ENCODE results near the gene KRTAP20-3. TPM values are rescaled to one million over a fixed set of nuclear protein-coding genes. Genes with fewer than 3 reads are reported as not detected.
A peak's percentile ranks its signal among the peaks of the same experiment; 100 is the strongest.

KRTAP20-3 gene
- total and polyA plus RNA-seq, 5 donors = not detected

- Histone ChIP-seq H3K27ac (ENCODE audit: low read length) (no peak overlapping the region), H3K4me3 (ENCODE audit: low read length) (no peak overlapping the region), H3K9me3 (ENCODE audit: control insufficient read depth, low read length) (no peaks in the 10 kb centered on the region), H3K4me1 (ENCODE audit: control insufficient read depth, insufficient read depth, low read length) (no peaks in the 10 kb centered on the region), H3K27me3 (ENCODE audit: control insufficient read depth, insufficient read depth) (no peaks in the 10 kb centered on the region)
- no peak for ATAC-seq
- peak in 1 of 3 donors; percentile 31 for DNase-seq
- WGBS = 71% methylated on average over 4 of the region's 4 CpGs
- intact Hi-C loops (cut with DNase I) = no loop called here
Measured at GRCh38 chr21:30625449-30626165, 17.1 kb upstream of the KRTAP20-3 start.

- Histone ChIP-seq H3K4me1 (ENCODE audit: control insufficient read depth, insufficient read depth, low read length) (no peaks in the 10 kb centered on the region), H3K27me3 (ENCODE audit: control insufficient read depth, insufficient read depth) (no peaks in the 10 kb centered on the region), H3K9me3 (ENCODE audit: control insufficient read depth, low read length) (no peaks in the 10 kb centered on the region), H3K27ac (ENCODE audit: low read length) (no peak overlapping the region), H3K4me3 (ENCODE audit: low read length) (no peak overlapping the region)
- ATAC-seq (no peak), DNase-seq (no peak)
- WGBS = 86% methylated on average over 4 of the region's 4 CpGs
- intact Hi-C loops (cut with DNase I) = no loop called here
Measured at GRCh38 chr21:30628109-30628508, 14.6 kb upstream of the KRTAP20-3 start.

- no peak for DNase-seq
- WGBS = 25% methylated on average over 1 of the region's 1 CpG
- intact Hi-C loops (cut with DNase I) = no loop called here
- Histone ChIP-seq H3K9me3 (ENCODE audit: control insufficient read depth, low read length) (no peaks in the 10 kb centered on the region), H3K4me3 (ENCODE audit: low read length) (no peak overlapping the region), H3K4me1 (ENCODE audit: control insufficient read depth, insufficient read depth, low read length) (no peaks in the 10 kb centered on the region), H3K27ac (ENCODE audit: low read length) (no peak overlapping the region), H3K27me3 (ENCODE audit: control insufficient read depth, insufficient read depth) (no peaks in the 10 kb centered on the region)
- peak in 1 of 2 donors; percentile 38 for ATAC-seq
Measured at GRCh38 chr21:30629200-30629599, 13.5 kb upstream of the KRTAP20-3 start.

- no peak within 1 kb of the TSS for H3K4me3 ChIP-seq (ENCODE audit: low read length)
- intact Hi-C loops (cut with DNase I) = no loop called here
- ATAC-seq = no peak
- H3K27ac ChIP-seq (ENCODE audit: low read length) = no peak within 1 kb of the TSS
- H3K4me1 ChIP-seq (ENCODE audit: control insufficient read depth, insufficient read depth, low read length) = no peaks in the 10 kb centered on the region
- no peak for DNase-seq
- H3K27me3 ChIP-seq (ENCODE audit: control insufficient read depth, insufficient read depth) = no peaks in the 10 kb centered on the region
- WGBS = 93% methylated on average over 1 of the region's 1 CpG
- no peaks in the 10 kb centered on the region for H3K9me3 ChIP-seq (ENCODE audit: control insufficient read depth, low read length)
Measured at GRCh38 chr21:30634906-30635305, 7.8 kb upstream of the KRTAP20-3 start, which contains the start of gene KRTAP20-2. KRTAP20-2 (plus strand) TSS chr21:30635206; CDS start chr21:30635264, 58 bp downstream.

- Histone ChIP-seq H3K4me1 (ENCODE audit: control insufficient read depth, insufficient read depth, low read length) (no peaks in the 10 kb centered on the region), H3K27ac (ENCODE audit: low read length) (no peak overlapping the region), H3K27me3 (ENCODE audit: control insufficient read depth, insufficient read depth) (no peaks in the 10 kb centered on the region), H3K4me3 (ENCODE audit: low read length) (no peak overlapping the region), H3K9me3 (ENCODE audit: control insufficient read depth, low read length) (no peaks in the 10 kb centered on the region)
- DNase-seq (no peak), ATAC-seq (no peak)
- intact Hi-C loops (cut with DNase I) = no loop called here
- 52% methylated on average over 3 of the region's 3 CpGs for WGBS
Measured at GRCh38 chr21:30638686-30639085, 4.0 kb upstream of the KRTAP20-3 start.

- no peak overlapping the region for H3K27ac ChIP-seq (ENCODE audit: low read length)
- no peaks in the 10 kb centered on the region for H3K4me1 ChIP-seq (ENCODE audit: control insufficient read depth, insufficient read depth, low read length)
- H3K27me3 ChIP-seq (ENCODE audit: control insufficient read depth, insufficient read depth) = no peaks in the 10 kb centered on the region
- WGBS = 91% methylated on average over 1 of the region's 1 CpG
- DNase-seq (no peak), ATAC-seq (no peak)
- intact Hi-C loops (cut with DNase I) = no loop called here
- H3K4me3 ChIP-seq (ENCODE audit: low read length) = no peak overlapping the region
- no peaks in the 10 kb centered on the region for H3K9me3 ChIP-seq (ENCODE audit: control insufficient read depth, low read length)
Measured at GRCh38 chr21:30646904-30647414, 4.3 kb downstream of the KRTAP20-3 start.

GRCh38 chr21:30652891-30653290 is 10.2 kb downstream of the KRTAP20-3 start:
- Histone ChIP-seq H3K4me3 (ENCODE audit: low read length) (no peak overlapping the region), H3K9me3 (ENCODE audit: control insufficient read depth, low read length) (no peaks in the 10 kb centered on the region), H3K27ac (ENCODE audit: low read length) (no peak overlapping the region), H3K4me1 (ENCODE audit: control insufficient read depth, insufficient read depth, low read length) (no peaks in the 10 kb centered on the region), H3K27me3 (ENCODE audit: control insufficient read depth, insufficient read depth) (no peaks in the 10 kb centered on the region)
- ATAC-seq (no peak), DNase-seq (no peak)
- intact Hi-C loops (cut with DNase I) = no loop called here

- Histone ChIP-seq H3K4me3 (ENCODE audit: low read length) (no peak overlapping the region), H3K4me1 (ENCODE audit: control insufficient read depth, insufficient read depth, low read length) (no peaks in the 10 kb centered on the region), H3K27me3 (ENCODE audit: control insufficient read depth, insufficient read depth) (no peaks in the 10 kb centered on the region), H3K27ac (ENCODE audit: low read length) (no peak overlapping the region), H3K9me3 (ENCODE audit: control insufficient read depth, low read length) (no peaks in the 10 kb centered on the region)
- WGBS = 83% methylated on average over 1 of the region's 1 CpG
- ATAC-seq = no peak
- intact Hi-C loops (cut with DNase I) = no loop called here
- no peak for DNase-seq
Measured at GRCh38 chr21:30668776-30669175, 26.1 kb downstream of the KRTAP20-3 start.

GRCh38 chr21:30672985-30673650 is 30.5 kb downstream of the KRTAP20-3 start:
- H3K9me3 ChIP-seq (ENCODE audit: control insufficient read depth, low read length) = no peaks in the 10 kb centered on the region
- WGBS = 75% methylated on average over 2 of the region's 2 CpGs
- no peak overlapping the region for H3K27ac ChIP-seq (ENCODE audit: low read length)
- no peak for DNase-seq
- no peak for ATAC-seq
- H3K4me3 ChIP-seq (ENCODE audit: low read length) = no peak overlapping the region
- no peaks in the 10 kb centered on the region for H3K4me1 ChIP-seq (ENCODE audit: control insufficient read depth, insufficient read depth, low read length)
- no peaks in the 10 kb centered on the region for H3K27me3 ChIP-seq (ENCODE audit: control insufficient read depth, insufficient read depth)
- intact Hi-C loops (cut with DNase I) = no loop called here

GRCh38 chr21:30674312-30674711 is 31.6 kb downstream of the KRTAP20-3 start:
- whole genome bisulfite sequencing = 79% methylated on average over 1 of the region's 1 CpG
- H3K4me3 ChIP-seq (ENCODE audit: low read length) = no peak overlapping the region
- H3K9me3 ChIP-seq (ENCODE audit: control insufficient read depth, low read length) = no peaks in the 10 kb centered on the region
- H3K4me1 ChIP-seq (ENCODE audit: control insufficient read depth, insufficient read depth, low read length) = no peaks in the 10 kb centered on the region
- DNase-seq = no peak
- ATAC-seq = no peak
- H3K27ac ChIP-seq (ENCODE audit: low read length) = no peak overlapping the region
- no peaks in the 10 kb centered on the region for H3K27me3 ChIP-seq (ENCODE audit: control insufficient read depth, insufficient read depth)
- intact Hi-C loops (cut with DNase I) = no loop called here

GRCh38 chr21:30676737-30677136 is 34.1 kb downstream of the KRTAP20-3 start:
- Histone ChIP-seq H3K4me1 (ENCODE audit: control insufficient read depth, insufficient read depth, low read length) (no peaks in the 10 kb centered on the region), H3K9me3 (ENCODE audit: control insufficient read depth, low read length) (no peaks in the 10 kb centered on the region), H3K27ac (ENCODE audit: low read length) (no peak overlapping the region), H3K27me3 (ENCODE audit: control insufficient read depth, insufficient read depth) (no peaks in the 10 kb centered on the region), H3K4me3 (ENCODE audit: low read length) (no peak overlapping the region)
- intact Hi-C loops (cut with DNase I) = no loop called here
- no peak for DNase-seq
- no peak for ATAC-seq
